Fibroblast of skin of left quadriceps (primary cell): ENCODE data around the gene NCL.
"Not testable (repeated sequence)": the region's sequence is repeated elsewhere in the genome, so short reads cannot be mapped to it uniquely, and the experiment has no call there.

Experiments used
- DNase-seq, 2 experiments: peaks; one replicate each; pipeline ENCODE4 v3.0.0-alpha.2; 2013; ENCODE audit warnings: low read depth in 2 of 2

Gene NCL

GRCh38 chr2:231405601-231406367 is 58.5 kb downstream of the NCL start:
- DNase-seq, result not testable (repeated sequence)

GRCh38 chr2:231404183-231404578 is 60.1 kb downstream of the NCL start:
- DNase-seq, result not testable (repeated sequence)
